Measurements from ENCODE around the gene ICA1L. TPM values are rescaled to one million over a fixed set of nuclear protein-coding genes. Genes with fewer than 3 reads are reported as not detected.

The ICA1L gene
- total and polyA plus RNA-seq, 2 of the 13 experiments (the other 11 are each of a cell fraction or from before 2014, with no cell fraction given), result 1.5 to 2.4 TPM

DNA sequence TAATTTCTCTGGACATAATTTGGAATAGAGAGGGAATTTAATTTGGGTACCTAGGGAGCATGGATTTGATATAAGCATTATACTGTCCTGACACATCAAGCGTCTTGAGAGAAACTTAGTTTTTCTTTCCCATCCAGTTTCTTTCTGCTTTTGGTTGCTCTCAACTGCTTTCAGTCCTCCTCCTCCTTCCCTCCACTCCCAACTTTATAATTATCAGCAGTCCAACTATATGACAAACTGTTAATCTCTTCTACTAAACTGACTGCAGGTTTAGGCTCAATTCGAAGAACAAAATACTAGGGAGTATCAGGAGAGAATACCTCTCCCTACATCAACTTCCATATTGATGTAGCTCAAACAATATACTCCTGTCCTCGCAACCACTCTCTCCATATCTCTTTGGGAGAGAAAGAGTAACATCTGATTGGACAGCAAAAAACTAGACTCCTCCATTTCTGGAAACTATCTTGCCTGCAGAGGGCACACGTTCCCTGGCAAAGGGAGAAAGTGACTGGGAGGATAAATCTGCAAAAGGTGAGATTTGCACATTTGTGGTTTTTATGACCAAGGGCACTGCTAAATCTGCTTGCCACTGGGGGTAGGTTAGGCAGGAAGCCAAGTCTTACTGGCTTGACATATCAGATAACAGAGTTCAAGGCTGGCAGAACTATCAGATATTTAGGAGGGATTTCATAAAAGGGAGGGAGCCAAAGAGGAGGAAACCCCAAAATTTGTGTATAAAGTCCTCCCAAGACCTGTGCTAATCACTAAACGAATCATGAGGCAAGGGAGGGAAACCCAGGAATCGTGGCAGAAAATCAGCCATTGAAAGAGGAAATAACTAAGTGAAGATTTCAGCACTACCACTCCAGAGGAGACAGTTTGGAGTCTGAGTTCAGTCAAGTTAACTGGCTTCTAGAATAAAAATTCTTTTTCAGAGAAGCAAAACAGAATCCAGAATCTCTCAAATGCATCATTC is 40.0 kb downstream of the ICA1L start:
- H4K20me1 ChIP-seq (ENCODE audit: insufficient read depth, low read length), result no peaks in the 10 kb centered on the region
- H3K27ac ChIP-seq (ENCODE audit: extremely low read length, insufficient read depth, low read length), result no peak overlapping the region
- no peaks in the 10 kb centered on the region for H3K36me3 ChIP-seq (replicated peaks in 1 of 2; ENCODE audit: control insufficient read depth in 1 of 2, insufficient read depth in 2 of 2, low read length in 2 of 2)
- peak overlapping the region; percentile 44 for H3K4me2 ChIP-seq (ENCODE audit: low read depth, low read length)
- ATAC-seq (peak; percentile 99), DNase-seq (ENCODE audit: low spot score) (peak; percentile 79), FAIRE-seq (peak; percentile 84)
- H3K79me2 ChIP-seq (ENCODE audit: insufficient read depth, low read length), result no peaks in the 10 kb centered on the region
- H3K9me3 ChIP-seq (ENCODE audit: low read length), result no peaks in the 10 kb centered on the region
- in situ Hi-C loops (cut with HindIII; ENCODE audit: extremely low pct_ligation_motif_present, low pct_unique_long_range_greater_than_20kb), result loop anchor here (25.0 kb wide), 2 partner anchors 981 to 1081 kb away; no protein-coding TSS in a partner anchor
- H3K9ac ChIP-seq (ENCODE audit: insufficient read depth, low read depth, low read length), result no peak overlapping the region
- no TSS peak for BruUV-seq (replicated peaks)
- H3K27me3 ChIP-seq (ENCODE audit: control insufficient read depth in 1 of 2, insufficient read depth in 2 of 2, low read length in 2 of 2), result no peaks in the 10 kb centered on the region
- CTCF ChIA-PET (ENCODE audit: low intra/inter-chr PET ratio, low total read pairs), result interaction anchor here (1.0 to 2.0 kb wide), 4 partner anchors 39 to 291 kb away, joined by 3 to 12 read pairs (median 5); partner anchors contain the start of genes CARF, ICA1L and WDR12
- POLR2A ChIA-PET, result no interaction called here
- intact Hi-C loops (cut with micrococcal nuclease; ENCODE audit: unreplicated experiment), result loop anchor here (1.0 to 10.0 kb wide), 8 partner anchors 40 to 1073 kb away; partner anchors contain the start of gene ICA1L
- H3K4me1 ChIP-seq (ENCODE audit: insufficient read depth, low read length), result peaks cover 15% of the 10 kb centered on the region
- H2AFZ ChIP-seq (ENCODE audit: low read length), result no peak overlapping the region
- H3K4me3 ChIP-seq (replicated peaks in 1 of 3; ENCODE audit: insufficient read depth in 1 of 3, low read depth in 2 of 3, low read length in 3 of 3), result no peak overlapping the region
- WGBS (ENCODE audit: low lambda C conversion rate), result 7% methylated on average over 6 of the region's 6 CpGs
- TF ChIP-seq YEATS2 (CRISPR knock-in tag; IDR thresholded peaks at IDR 0.05; ENCODE audit: borderline replicate concordance) (no peak; the same call in 1 of the 2 replicates), CBX5 (CRISPR knock-in tag; IDR thresholded peaks at IDR 0.05; ENCODE audit: borderline replicate concordance) (no peak), TGIF2 (CRISPR knock-in tag; IDR thresholded peaks at IDR 0.05) (0 out of 2 replicates have a peak, but pooled peaks have one; percentile 35), ZNF557 (CRISPR knock-in tag; IDR thresholded peaks at IDR 0.05) (0 out of 2 replicates have a peak, but pooled peaks have one; percentile 18), ZNF629 (CRISPR knock-in tag; conservative IDR thresholded peaks at IDR 0.05) (no peak), SOX5 (CRISPR knock-in tag; IDR thresholded peaks at IDR 0.05; ENCODE audit: borderline replicate concordance) (0 out of 2 replicates have a peak, but pooled peaks have one; percentile 27), KDM5A (IDR thresholded peaks at IDR 0.05; ENCODE audit: borderline replicate concordance, low read length) (no peak), TBX3 (IDR thresholded peaks at IDR 0.05; ENCODE audit: borderline replicate concordance) (no peak), ZSCAN9 (CRISPR knock-in tag; IDR thresholded peaks at IDR 0.05; ENCODE audit: borderline replicate concordance) (peak; percentile 55; the same call in 1 of the 2 replicates), ZNF253 (CRISPR knock-in tag; IDR thresholded peaks at IDR 0.05; ENCODE audit: borderline replicate concordance) (no peak), TCF7L2 (IDR thresholded peaks at IDR 0.05; ENCODE audit: low read depth, low read length) (no peak), ZNF124 (CRISPR knock-in tag; IDR thresholded peaks at IDR 0.05) (peak; percentile 59; the same call in 1 of the 2 replicates), SRSF1 (optimal IDR thresholded peaks at IDR 0.05; ENCODE audit: low read depth, low read length) (no peak), ATF7 (IDR thresholded peaks at IDR 0.05) (no peak), ATF7 (CRISPR knock-in tag; IDR thresholded peaks at IDR 0.05) (no peak), NAIF1 (CRISPR knock-in tag; IDR thresholded peaks at IDR 0.05; ENCODE audit: borderline replicate concordance) (no peak), ZNF274 (CRISPR knock-in tag; IDR thresholded peaks at IDR 0.05) (no peak)
- TF ChIP-seq, protein P1, sequence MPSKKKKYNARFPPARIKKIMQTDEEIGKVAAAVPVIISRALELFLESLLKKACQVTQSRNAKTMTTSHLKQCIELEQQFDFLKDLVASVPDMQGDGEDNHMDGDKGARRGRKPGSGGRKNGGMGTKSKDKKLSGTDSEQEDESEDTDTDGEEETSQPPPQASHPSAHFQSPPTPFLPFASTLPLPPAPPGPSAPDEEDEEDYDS (CRISPR knock-in tag; IDR thresholded peaks at IDR 0.05), result 0 out of 2 replicates have a peak, but pooled peaks have one; percentile 55
- TF ChIP-seq, protein P2, sequence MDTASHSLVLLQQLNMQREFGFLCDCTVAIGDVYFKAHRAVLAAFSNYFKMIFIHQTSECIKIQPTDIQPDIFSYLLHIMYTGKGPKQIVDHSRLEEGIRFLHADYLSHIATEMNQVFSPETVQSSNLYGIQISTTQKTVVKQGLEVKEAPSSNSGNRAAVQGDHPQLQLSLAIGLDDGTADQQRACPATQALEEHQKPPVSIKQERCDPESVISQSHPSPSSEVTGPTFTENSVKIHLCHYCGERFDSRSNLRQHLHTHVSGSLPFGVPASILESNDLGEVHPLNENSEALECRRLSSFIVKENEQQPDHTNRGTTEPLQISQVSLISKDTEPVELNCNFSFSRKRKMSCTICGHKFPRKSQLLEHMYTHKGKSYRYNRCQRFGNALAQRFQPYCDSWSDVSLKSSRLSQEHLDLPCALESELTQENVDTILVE (CRISPR knock-in tag; IDR thresholded peaks at IDR 0.05), result 0 out of 2 replicates have a peak, but pooled peaks have one; percentile 22
- TF ChIP-seq, protein P3, sequence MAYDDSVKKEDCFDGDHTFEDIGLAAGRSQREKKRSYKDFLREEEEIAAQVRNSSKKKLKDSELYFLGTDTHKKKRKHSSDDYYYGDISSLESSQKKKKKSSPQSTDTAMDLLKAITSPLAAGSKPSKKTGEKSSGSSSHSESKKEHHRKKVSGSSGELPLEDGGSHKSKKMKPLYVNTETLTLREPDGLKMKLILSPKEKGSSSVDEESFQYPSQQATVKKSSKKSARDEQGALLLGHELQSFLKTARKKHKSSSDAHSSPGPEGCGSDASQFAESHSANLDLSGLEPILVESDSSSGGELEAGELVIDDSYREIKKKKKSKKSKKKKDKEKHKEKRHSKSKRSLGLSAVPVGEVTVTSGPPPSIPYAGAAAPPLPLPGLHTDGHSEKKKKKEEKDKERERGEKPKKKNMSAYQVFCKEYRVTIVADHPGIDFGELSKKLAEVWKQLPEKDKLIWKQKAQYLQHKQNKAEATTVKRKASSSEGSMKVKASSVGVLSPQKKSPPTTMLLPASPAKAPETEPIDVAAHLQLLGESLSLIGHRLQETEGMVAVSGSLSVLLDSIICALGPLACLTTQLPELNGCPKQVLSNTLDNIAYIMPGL (CRISPR knock-in tag; IDR thresholded peaks at IDR 0.05; ENCODE audit: borderline replicate concordance in 1 of 2, low read depth in 1 of 2), result peak; percentile 52 to 65; a peak in 2 of 4 replicates

All from HepG2 (cell line).